GM12874 (cell line): ENCODE results near the gene S100PBP.

Experiments
- CTCF ChIP-seq: IDR thresholded peaks from 2 replicates; pipeline ENCODE4 v1.5.1; 2011; ENCODE audit warnings: low read depth, mild to moderate bottlenecking, control low read depth, low read length, moderate library complexity; ENCODE audit not compliant: insufficient read depth

Gene S100PBP

GRCh38 chr1:32817159-32817814, at the start of gene S100PBP, which contains the start of gene YARS1:
TSS of gene S100PBP (plus strand) at chr1:32817653. CDS start at chr1:32826100, 8,447 bp downstream.
TSS of gene YARS1 (minus strand) at chr1:32817358. CDS start at chr1:32817244, 114 bp downstream.
- no peak for TF ChIP-seq CTCF

GRCh38 chr1:32768110-32768850, 49.2 kb upstream of the S100PBP start:
- no peak for TF ChIP-seq CTCF

GRCh38 chr1:32769524-32770220, 47.8 kb upstream of the S100PBP start:
- no peak for TF ChIP-seq CTCF

GRCh38 chr1:32770221-32770731, 47.2 kb upstream of the S100PBP start:
- TF ChIP-seq CTCF, result no peak

- no peak for TF ChIP-seq CTCF
Observed at GRCh38 chr1:32770741-32771548, 46.5 kb upstream of the S100PBP start.

GRCh38 chr1:32771561-32772280, 45.7 kb upstream of the S100PBP start:
- no peak for TF ChIP-seq CTCF
